Measurements from ENCODE around the gene ZBTB4.
"Not testable (repeated sequence)": the region's sequence is repeated elsewhere in the genome, so short reads cannot be mapped to it uniquely, and the experiment has no call there.

ZBTB4 gene

DNA sequence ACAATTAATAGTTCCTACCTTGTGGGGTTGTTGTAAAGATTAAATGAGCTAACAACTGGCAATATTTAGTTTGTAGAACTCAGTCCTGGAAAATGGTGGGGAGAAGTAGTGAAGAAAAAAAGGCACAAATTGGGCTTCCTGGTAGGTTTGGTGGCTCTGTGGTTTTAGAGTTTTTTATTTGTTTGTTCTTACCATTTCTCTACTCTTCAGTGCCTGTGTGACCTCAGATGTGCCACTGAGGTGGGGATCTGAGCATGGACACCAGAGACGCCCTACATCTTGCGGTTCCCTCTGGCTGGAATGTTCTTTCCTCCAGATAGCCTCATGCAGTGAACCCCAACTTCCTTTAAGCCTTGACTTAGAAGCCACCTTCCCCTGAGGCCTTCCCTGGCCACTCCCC, 7.7 kb downstream of the ZBTB4 start:
- no peak overlapping the region for H3K23ac ChIP-seq (ENCODE audit: low read depth, low read length, poor library complexity)
- H3K4me3 ChIP-seq (ENCODE audit: low read length in 2 of 2): no peak overlapping the region
- DNase-seq (ENCODE audit: low spot score): no peak
- no peak overlapping the region for H4K91ac ChIP-seq (ENCODE audit: low read depth, low read length, poor library complexity)
- no peak overlapping the region for H4K8ac ChIP-seq (ENCODE audit: low read depth, low read length)
- H3K36me3 ChIP-seq (replicated peaks in 1 of 2; ENCODE audit: control insufficient read depth in 2 of 2, insufficient read depth in 2 of 2, low read length in 2 of 2): peaks cover 2 to 6% of the 10 kb centered on the region in 2 donors
- no peak overlapping the region for H3K4me2 ChIP-seq (ENCODE audit: insufficient read depth, low read length, poor library complexity, severe bottlenecking)
- no peak overlapping the region for H2AFZ ChIP-seq (ENCODE audit: low read length)
- no peaks in the 10 kb centered on the region for H3K27me3 ChIP-seq (ENCODE audit: control insufficient read depth in 3 of 3, insufficient read depth in 3 of 3, low read depth in 1 of 3, low read length in 3 of 3)
- H3K9ac ChIP-seq (ENCODE audit: low read depth, low read length, poor library complexity): no peak overlapping the region
- no peak overlapping the region for H3K27ac ChIP-seq (replicated peaks; ENCODE audit: low read length)
- peaks cover 6 to 7% of the 10 kb centered on the region in 2 donors for H3K4me1 ChIP-seq (ENCODE audit: control insufficient read depth in 2 of 2, insufficient read depth in 1 of 2, low read depth in 1 of 2, low read length in 2 of 2)
- H3K79me1 ChIP-seq (ENCODE audit: low read depth, low read length): peaks cover 10% of the 10 kb centered on the region
- H3K14ac ChIP-seq (ENCODE audit: low read length): no peak overlapping the region
- no peak overlapping the region for H2AK5ac ChIP-seq (ENCODE audit: low read depth, low read length)
- no peak overlapping the region for H3K18ac ChIP-seq (ENCODE audit: low read length)
- H2BK15ac ChIP-seq (ENCODE audit: low read length): no peak overlapping the region
- no peak overlapping the region for H2BK12ac ChIP-seq (ENCODE audit: low read length)
- no peaks in the 10 kb centered on the region for H3K9me3 ChIP-seq (replicated peaks in 1 of 2; ENCODE audit: control insufficient read depth in 2 of 2, insufficient read depth in 1 of 2, low read depth in 1 of 2, low read length in 2 of 2)
- no peak overlapping the region for H2BK120ac ChIP-seq (ENCODE audit: low read depth, low read length)
- no peak overlapping the region for H2BK5ac ChIP-seq (ENCODE audit: low read length)
- no CpG with 5 or more reads among the region's 2 CpGs for WGBS, 2 donors (ENCODE audit: extremely low coverage in 2 of 2, insufficient read length in 2 of 2, insufficient replicate concordance in 1 of 2)
- no peak overlapping the region for H3K4ac ChIP-seq (ENCODE audit: low read length)

DNA sequence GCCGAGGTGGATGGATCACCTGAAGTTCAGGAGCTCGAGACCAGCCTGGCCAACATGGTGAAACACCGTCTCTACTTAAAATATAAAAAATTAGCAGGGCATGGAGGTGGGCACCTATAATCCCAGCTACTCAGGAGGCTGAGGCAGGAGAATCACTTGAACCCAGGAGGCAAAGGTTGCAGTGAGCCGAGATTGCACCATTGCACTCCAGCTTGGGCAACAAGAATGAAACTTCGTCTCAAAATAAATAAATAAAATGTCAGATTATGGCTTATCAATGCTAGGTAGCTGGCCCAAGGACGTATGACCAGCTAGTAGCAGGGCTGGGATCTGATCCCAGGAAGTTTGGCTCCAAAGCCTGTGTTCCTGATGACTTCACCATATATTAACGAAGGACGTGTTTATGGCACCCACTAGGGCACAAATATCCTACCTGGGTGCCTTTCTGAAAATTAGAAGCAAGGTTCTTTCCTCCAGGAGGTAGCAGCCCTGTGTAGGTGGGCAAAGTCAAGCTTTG, 8.9 kb downstream of the ZBTB4 start:
- not testable (repeated sequence) for H3K4ac ChIP-seq (ENCODE audit: low read length); H2BK15ac ChIP-seq (ENCODE audit: low read length); H3K18ac ChIP-seq (ENCODE audit: low read length); H2AK5ac ChIP-seq (ENCODE audit: low read depth, low read length); H3K9ac ChIP-seq (ENCODE audit: low read depth, low read length, poor library complexity); H2BK120ac ChIP-seq (ENCODE audit: low read depth, low read length); H2BK5ac ChIP-seq (ENCODE audit: low read length); H3K23ac ChIP-seq (ENCODE audit: low read depth, low read length, poor library complexity); H3K4me1 ChIP-seq (ENCODE audit: control insufficient read depth in 2 of 2, insufficient read depth in 1 of 2, low read depth in 1 of 2, low read length in 2 of 2); H3K4me2 ChIP-seq (ENCODE audit: insufficient read depth, low read length, poor library complexity, severe bottlenecking); H3K14ac ChIP-seq (ENCODE audit: low read length); H4K91ac ChIP-seq (ENCODE audit: low read depth, low read length, poor library complexity); H2BK12ac ChIP-seq (ENCODE audit: low read length); H4K8ac ChIP-seq (ENCODE audit: low read depth, low read length); H3K27ac ChIP-seq (replicated peaks; ENCODE audit: low read length); H3K27me3 ChIP-seq (ENCODE audit: control insufficient read depth in 3 of 3, insufficient read depth in 3 of 3, low read depth in 1 of 3, low read length in 3 of 3); H2AFZ ChIP-seq (ENCODE audit: low read length); H3K9me3 ChIP-seq (replicated peaks in 1 of 2; ENCODE audit: control insufficient read depth in 2 of 2, insufficient read depth in 1 of 2, low read depth in 1 of 2, low read length in 2 of 2); H3K79me1 ChIP-seq (ENCODE audit: low read depth, low read length); DNase-seq (ENCODE audit: low spot score); H3K4me3 ChIP-seq (ENCODE audit: low read length in 2 of 2)
- WGBS, 2 donors (ENCODE audit: extremely low coverage in 2 of 2, insufficient read length in 2 of 2, insufficient replicate concordance in 1 of 2): no CpG with 5 or more reads among the region's 8 CpGs
- peaks cover 2 to 11% of the 10 kb centered on the region in 2 donors for H3K36me3 ChIP-seq (replicated peaks in 1 of 2; ENCODE audit: control insufficient read depth in 2 of 2, insufficient read depth in 2 of 2, low read length in 2 of 2)

DNA sequence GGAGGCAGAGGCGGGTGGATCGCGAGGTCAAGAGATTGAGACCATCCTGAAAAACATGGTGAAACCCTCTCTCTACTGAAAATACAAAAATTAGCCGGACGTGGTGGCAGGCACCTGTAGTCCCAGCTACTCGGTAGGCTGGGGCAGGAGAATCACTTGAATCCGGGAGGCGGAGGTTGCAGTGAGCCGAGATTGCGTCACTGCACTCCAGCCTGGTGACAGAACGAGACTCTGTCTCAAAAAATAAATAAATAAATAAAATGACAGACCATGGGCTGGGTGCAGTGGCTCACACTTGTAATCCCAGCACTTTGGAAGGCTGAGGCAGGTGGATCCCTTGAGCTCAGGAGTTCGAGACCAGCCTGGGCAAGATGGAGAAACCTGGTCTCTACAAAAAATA, 9.6 kb downstream of the ZBTB4 start:
- not testable (repeated sequence) for H4K8ac ChIP-seq (ENCODE audit: low read depth, low read length); H2BK12ac ChIP-seq (ENCODE audit: low read length); H2AFZ ChIP-seq (ENCODE audit: low read length); H3K9me3 ChIP-seq (replicated peaks in 1 of 2; ENCODE audit: control insufficient read depth in 2 of 2, insufficient read depth in 1 of 2, low read depth in 1 of 2, low read length in 2 of 2); H3K23ac ChIP-seq (ENCODE audit: low read depth, low read length, poor library complexity); H3K27me3 ChIP-seq (ENCODE audit: control insufficient read depth in 3 of 3, insufficient read depth in 3 of 3, low read depth in 1 of 3, low read length in 3 of 3); H2BK15ac ChIP-seq (ENCODE audit: low read length); H2AK5ac ChIP-seq (ENCODE audit: low read depth, low read length); H3K4ac ChIP-seq (ENCODE audit: low read length); H2BK5ac ChIP-seq (ENCODE audit: low read length); H4K91ac ChIP-seq (ENCODE audit: low read depth, low read length, poor library complexity); H3K79me1 ChIP-seq (ENCODE audit: low read depth, low read length); DNase-seq (ENCODE audit: low spot score); H2BK120ac ChIP-seq (ENCODE audit: low read depth, low read length); H3K4me2 ChIP-seq (ENCODE audit: insufficient read depth, low read length, poor library complexity, severe bottlenecking); H3K9ac ChIP-seq (ENCODE audit: low read depth, low read length, poor library complexity); H3K27ac ChIP-seq (replicated peaks; ENCODE audit: low read length); H3K4me1 ChIP-seq (ENCODE audit: control insufficient read depth in 2 of 2, insufficient read depth in 1 of 2, low read depth in 1 of 2, low read length in 2 of 2); H3K14ac ChIP-seq (ENCODE audit: low read length); H3K18ac ChIP-seq (ENCODE audit: low read length); H3K4me3 ChIP-seq (ENCODE audit: low read length in 2 of 2)
- H3K36me3 ChIP-seq (replicated peaks in 1 of 2; ENCODE audit: control insufficient read depth in 2 of 2, insufficient read depth in 2 of 2, low read length in 2 of 2): peaks cover 2 to 13% of the 10 kb centered on the region in 2 donors
- no CpG with 5 or more reads among the region's 12 CpGs for WGBS, 2 donors (ENCODE audit: extremely low coverage in 2 of 2, insufficient read length in 2 of 2, insufficient replicate concordance in 1 of 2)

DNA sequence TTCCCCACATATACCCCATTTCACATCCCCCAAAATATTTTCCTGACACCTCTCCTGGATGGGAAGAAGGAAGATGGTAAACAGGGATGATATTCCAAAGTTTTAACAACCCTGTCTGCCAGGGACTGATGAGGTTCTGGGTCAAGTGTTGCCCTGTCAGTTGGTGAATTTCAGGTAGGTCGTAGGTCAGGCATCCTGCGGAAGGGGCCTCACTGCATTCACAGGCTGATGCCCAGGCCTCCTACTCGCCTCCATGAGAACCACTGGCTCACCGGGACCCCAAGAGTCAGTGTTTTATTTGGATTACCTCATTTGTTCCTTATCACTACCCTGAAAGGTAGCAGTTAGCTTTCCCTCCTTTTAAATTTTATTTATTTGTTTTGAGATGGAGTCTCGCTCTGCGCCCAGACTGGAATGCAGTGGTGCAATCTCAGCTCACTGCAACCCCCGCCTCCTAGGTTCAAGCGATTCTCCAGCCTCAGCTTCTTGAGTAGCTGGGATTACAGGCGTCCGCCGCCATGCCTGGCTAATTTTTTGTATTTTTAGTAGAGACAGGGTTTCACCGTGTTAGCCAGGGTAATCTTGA, 10.5 kb downstream of the ZBTB4 start:
- Histone ChIP-seq H3K23ac (ENCODE audit: low read depth, low read length, poor library complexity) (no peak overlapping the region), H3K4me3 (ENCODE audit: low read length in 2 of 2) (no peak overlapping the region), H3K4me1 (ENCODE audit: control insufficient read depth in 2 of 2, insufficient read depth in 1 of 2, low read depth in 1 of 2, low read length in 2 of 2) (peaks cover 4 to 7% of the 10 kb centered on the region in 2 donors), H2BK15ac (ENCODE audit: low read length) (no peak overlapping the region), H2BK5ac (ENCODE audit: low read length) (no peak overlapping the region), H2BK120ac (ENCODE audit: low read depth, low read length) (no peak overlapping the region), H3K36me3 (replicated peaks in 1 of 2; ENCODE audit: control insufficient read depth in 2 of 2, insufficient read depth in 2 of 2, low read length in 2 of 2) (peaks cover 3 to 15% of the 10 kb centered on the region in 2 donors), H3K79me1 (ENCODE audit: low read depth, low read length) (peaks cover 4% of the 10 kb centered on the region), H3K27me3 (ENCODE audit: control insufficient read depth in 3 of 3, insufficient read depth in 3 of 3, low read depth in 1 of 3, low read length in 3 of 3) (no peaks in the 10 kb centered on the region), H3K14ac (ENCODE audit: low read length) (no peak overlapping the region), H3K18ac (ENCODE audit: low read length) (no peak overlapping the region), H2AK5ac (ENCODE audit: low read depth, low read length) (no peak overlapping the region), H4K91ac (ENCODE audit: low read depth, low read length, poor library complexity) (no peak overlapping the region), H3K9ac (ENCODE audit: low read depth, low read length, poor library complexity) (no peak overlapping the region), H3K4ac (ENCODE audit: low read length) (no peak overlapping the region), H3K27ac (replicated peaks; ENCODE audit: low read length) (no peak overlapping the region), H2AFZ (ENCODE audit: low read length) (no peak overlapping the region), H4K8ac (ENCODE audit: low read depth, low read length) (no peak overlapping the region), H3K4me2 (ENCODE audit: insufficient read depth, low read length, poor library complexity, severe bottlenecking) (no peak overlapping the region), H2BK12ac (ENCODE audit: low read length) (no peak overlapping the region), H3K9me3 (replicated peaks in 1 of 2; ENCODE audit: control insufficient read depth in 2 of 2, insufficient read depth in 1 of 2, low read depth in 1 of 2, low read length in 2 of 2) (no peaks in the 10 kb centered on the region)
- no peak for DNase-seq (ENCODE audit: low spot score)
- no CpG with 5 or more reads among the region's 12 CpGs for WGBS, 2 donors (ENCODE audit: extremely low coverage in 2 of 2, insufficient read length in 2 of 2, insufficient replicate concordance in 1 of 2)
